GM18507 (cell line): ENCODE results near the gene SPDYE1.
"Not testable (repeated sequence)": the region's sequence is repeated elsewhere in the genome, so short reads cannot be mapped to it uniquely, and the experiment has no call there.

Experiments used
- DNase-seq: peaks from one replicate; pipeline ENCODE4 v3.0.0; 2011; ENCODE audit warnings: low read depth; ENCODE audit not compliant: insufficient read length; ENCODE audit errors: extremely low spot score
- FAIRE-seq: peaks from 2 replicates; lab custom pipeline; 2011; peaks lifted over from hg19 to GRCh38; lab: Jason Lieb, UNC

Gene SPDYE1

GRCh38 chr7:44038961-44039558, 41.4 kb downstream of the SPDYE1 start:
- DNase-seq, FAIRE-seq: not testable (repeated sequence)

GRCh38 chr7:44039800-44040492, 42.2 kb downstream of the SPDYE1 start:
- DNase-seq, FAIRE-seq: not testable (repeated sequence)

GRCh38 chr7:44040493-44040891, 42.8 kb downstream of the SPDYE1 start:
- FAIRE-seq, DNase-seq: not testable (repeated sequence)

GRCh38 chr7:44042221-44042620, 44.5 kb downstream of the SPDYE1 start:
- FAIRE-seq, result no peak

GRCh38 chr7:44043902-44044301, 46.2 kb downstream of the SPDYE1 start:
- DNase-seq (no peak), FAIRE-seq (no peak)

More at GRCh38 chr7:44042221-44042620, 44.5 kb downstream of the SPDYE1 start:
- no peak for DNase-seq

- FAIRE-seq, result peak; percentile 59
- DNase-seq, result peak; percentile 67
Observed at GRCh38 chr7:44044315-44045225, 46.9 kb downstream of the SPDYE1 start, which contains the start of gene DBNL. TSS of gene DBNL (plus strand) at chr7:44044702. CDS start at chr7:44044738, 36 bp downstream.

- DNase-seq (no peak), FAIRE-seq (no peak)
Observed at GRCh38 chr7:44045226-44046014, 47.7 kb downstream of the SPDYE1 start.

- FAIRE-seq (peak; percentile 90), DNase-seq (no peak)
Observed at GRCh38 chr7:44046321-44047061, 48.8 kb downstream of the SPDYE1 start.

GRCh38 chr7:44048031-44048795, 50.5 kb downstream of the SPDYE1 start:
- no peak for FAIRE-seq
- DNase-seq, result no peak

GRCh38 chr7:44050121-44050914, 52.6 kb downstream of the SPDYE1 start:
- DNase-seq, result no peak
- no peak for FAIRE-seq

- FAIRE-seq (no peak), DNase-seq (no peak)
Observed at GRCh38 chr7:44050915-44051560, 53.3 kb downstream of the SPDYE1 start.

GRCh38 chr7:44051611-44052220, 54.0 kb downstream of the SPDYE1 start:
- FAIRE-seq, result no peak

GRCh38 chr7:44052771-44053365, 55.2 kb downstream of the SPDYE1 start:
- FAIRE-seq (no peak), DNase-seq (no peak)

More at GRCh38 chr7:44051611-44052220, 54.0 kb downstream of the SPDYE1 start:
- no peak for DNase-seq

GRCh38 chr7:44056681-44057080, 59.0 kb downstream of the SPDYE1 start:
- no peak for DNase-seq
- no peak for FAIRE-seq

GRCh38 chr7:44057181-44057848, 59.6 kb downstream of the SPDYE1 start:
- DNase-seq (no peak), FAIRE-seq (no peak)
